Left renal cortex interstitium (tissue), 4 donors: Measurements from ENCODE around the gene TBX4. TPM values are rescaled to one million over a fixed set of nuclear protein-coding genes. Genes with fewer than 3 reads are reported as not detected.
"Not testable (repeated sequence)": the region's sequence is repeated elsewhere in the genome, so short reads cannot be mapped to it uniquely, and the experiment has no call there.

Experiments
- DNase-seq, 4 donors: peaks; one replicate each; pipeline ENCODE4 v3.0.0-alpha.2; 2013; ENCODE audit warnings: low read depth in 4 of 4, low spot score in 2 of 4, missing footprints in 1 of 4
- polyA plus RNA-seq, 4 donors: library from polyadenylated mRNA; unstranded; fragments of 120-200 nt; gene quantifications; one replicate each; pipeline ENCODE4 v1.2.1, GENCODE V29; 2013; ENCODE audit not compliant: insufficient read length in 4 of 4

The TBX4 gene
- polyA plus RNA-seq, 4 donors: 0.23 to 0.26 (median 0.25) TPM

- no peak for DNase-seq
Measured at GRCh38 chr17:61427567-61427966, 24.7 kb upstream of the TBX4 start.

DNA sequence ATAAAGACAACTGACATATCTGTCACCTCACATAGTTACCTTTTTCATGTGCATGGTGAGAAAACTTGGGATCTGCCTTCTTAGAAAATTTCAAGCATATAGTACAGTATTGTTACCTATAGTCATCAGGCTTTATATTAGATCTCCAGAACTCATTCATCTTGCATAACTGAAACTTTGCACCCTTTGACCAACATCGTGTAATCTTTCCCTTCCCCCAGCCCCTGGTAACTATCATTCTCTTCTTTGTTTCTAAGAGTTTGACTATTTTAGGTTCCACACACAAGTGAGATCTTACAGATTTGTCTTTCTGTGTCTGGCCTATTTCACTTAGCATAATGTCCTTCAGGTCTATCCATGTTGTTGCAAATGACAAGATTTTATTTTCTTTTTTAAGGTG lies 22.9 kb upstream of the TBX4 start:
- no peak for DNase-seq

DNA sequence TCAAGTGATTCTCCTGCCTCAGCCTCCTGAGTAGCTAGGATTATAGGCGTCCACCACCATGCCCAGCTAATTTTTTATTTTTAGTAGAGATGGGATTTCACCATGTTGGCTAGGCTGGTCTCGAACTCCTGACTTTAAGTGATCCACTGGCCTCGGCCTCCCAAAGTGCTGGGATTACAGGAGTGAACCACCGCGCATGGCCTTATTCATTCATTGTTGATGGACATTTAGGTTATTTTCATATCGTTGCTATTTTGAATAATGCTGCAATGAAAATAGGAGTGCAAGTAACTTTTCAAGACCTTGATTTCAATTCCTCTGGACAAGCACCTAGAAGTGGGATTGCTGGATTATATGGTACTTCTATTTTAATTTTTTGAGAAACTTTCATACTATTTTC lies 22.4 kb upstream of the TBX4 start:
- DNase-seq: not testable (repeated sequence)

GRCh38 chr17:61431594-61432311 lies 20.5 kb upstream of the TBX4 start:
- DNase-seq: no peak

- no peak for DNase-seq
Measured at GRCh38 chr17:61436273-61436672, 15.9 kb upstream of the TBX4 start.

DNA sequence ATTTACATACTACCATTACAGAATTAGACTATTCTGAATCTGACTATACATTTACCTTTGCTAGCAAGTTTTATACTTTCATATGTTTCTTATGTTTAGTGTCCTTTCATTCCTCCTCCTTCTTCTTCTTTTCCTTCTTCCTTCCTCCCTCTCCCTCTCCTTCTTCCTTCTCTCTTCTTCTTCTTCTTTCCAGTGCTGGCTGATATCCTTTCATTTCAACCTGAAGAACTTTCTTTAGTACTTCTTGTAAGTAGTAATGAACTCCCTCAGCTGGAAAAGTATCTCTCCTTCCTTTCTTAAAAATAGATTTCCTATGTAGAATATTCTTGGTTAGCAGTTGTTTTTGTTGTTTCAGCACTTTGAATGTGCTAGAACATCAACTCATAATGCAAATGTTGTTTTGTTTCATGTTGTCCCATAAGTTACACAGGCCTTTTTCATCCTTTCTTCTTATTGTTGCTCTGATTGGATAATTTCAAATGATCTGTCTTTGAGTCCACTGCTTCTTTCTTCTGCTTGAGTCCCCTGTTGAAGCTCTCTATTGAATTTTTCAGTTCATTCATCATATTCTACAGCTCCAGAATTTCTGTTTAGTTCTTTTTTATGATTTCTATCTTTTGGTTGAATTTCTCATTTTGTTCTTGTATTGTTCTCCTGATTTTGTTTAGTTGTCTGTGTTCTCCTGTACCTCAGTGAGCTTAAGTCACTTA lies 15.1 kb upstream of the TBX4 start:
- DNase-seq: no peak

DNA sequence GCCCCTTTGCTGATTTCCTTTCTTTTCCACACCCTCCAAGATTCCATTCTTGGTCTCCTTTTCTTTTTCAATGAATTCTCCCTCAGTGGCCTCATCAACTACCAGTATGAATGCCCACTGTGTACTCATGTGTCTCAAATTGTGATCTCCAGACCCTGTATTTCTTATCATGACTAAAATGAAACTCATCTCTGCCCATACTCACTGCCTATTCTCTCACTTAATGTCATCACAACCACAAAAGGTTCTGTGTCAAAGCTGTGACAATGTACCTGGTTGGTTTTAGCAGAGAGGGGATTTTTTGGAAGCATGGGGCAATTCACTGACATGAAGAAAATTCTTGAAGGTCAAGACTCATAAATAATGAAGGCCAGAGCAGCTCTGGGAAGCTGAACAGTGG lies 11.5 kb upstream of the TBX4 start:
- no peak for DNase-seq

DNA sequence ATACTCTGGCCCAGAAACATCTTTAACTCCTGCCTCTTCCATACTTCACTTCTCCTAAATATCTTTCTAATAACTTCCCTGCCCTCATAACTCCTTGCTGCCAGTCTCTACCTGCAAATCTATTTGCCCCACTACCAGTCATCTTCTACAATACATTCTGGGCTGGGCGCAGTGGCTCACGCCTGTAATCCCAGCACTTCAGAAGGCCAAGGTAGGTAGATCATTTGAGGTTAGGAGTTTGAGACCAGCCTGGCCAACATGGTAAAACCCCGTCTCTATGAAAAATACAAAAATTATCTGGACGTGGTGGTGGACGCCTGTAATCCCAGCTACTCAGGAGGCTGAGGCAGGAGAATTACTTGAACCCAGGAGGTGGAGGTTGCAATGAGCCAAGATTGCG lies 10.7 kb upstream of the TBX4 start:
- not testable (repeated sequence) for DNase-seq

DNA sequence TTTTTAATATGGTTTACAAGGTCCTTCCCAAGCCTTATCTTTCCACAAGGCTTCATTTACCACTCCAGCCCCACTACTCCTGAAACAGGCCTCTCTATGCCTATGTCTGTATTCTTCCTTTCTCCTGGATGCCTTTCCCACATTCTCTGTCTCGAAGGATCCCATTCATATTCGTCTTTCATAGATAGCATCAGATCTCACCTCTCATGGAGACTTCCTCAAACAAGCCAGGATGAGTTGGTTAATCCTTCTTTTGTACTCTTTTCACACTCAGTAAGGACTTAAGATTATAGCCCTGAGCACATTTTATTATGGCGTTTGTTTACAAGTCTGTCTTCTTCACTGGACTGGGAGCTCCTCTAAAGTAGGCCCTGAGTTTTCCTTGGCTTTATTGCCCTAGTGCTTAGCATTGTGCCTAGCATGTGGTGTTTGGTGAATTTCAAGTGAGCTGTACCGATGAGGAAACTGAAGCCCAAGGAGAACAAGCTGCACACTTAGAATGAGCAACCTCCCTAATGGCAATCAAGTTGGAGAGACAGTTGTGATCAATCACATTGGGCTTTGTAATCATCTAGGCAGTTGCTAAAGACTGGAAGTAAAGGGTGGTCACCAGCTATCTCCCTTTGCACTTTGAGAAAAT lies 10.0 kb upstream of the TBX4 start:
- no peak for DNase-seq

GRCh38 chr17:61442878-61443474 lies 9.2 kb upstream of the TBX4 start:
- DNase-seq: no peak

DNA sequence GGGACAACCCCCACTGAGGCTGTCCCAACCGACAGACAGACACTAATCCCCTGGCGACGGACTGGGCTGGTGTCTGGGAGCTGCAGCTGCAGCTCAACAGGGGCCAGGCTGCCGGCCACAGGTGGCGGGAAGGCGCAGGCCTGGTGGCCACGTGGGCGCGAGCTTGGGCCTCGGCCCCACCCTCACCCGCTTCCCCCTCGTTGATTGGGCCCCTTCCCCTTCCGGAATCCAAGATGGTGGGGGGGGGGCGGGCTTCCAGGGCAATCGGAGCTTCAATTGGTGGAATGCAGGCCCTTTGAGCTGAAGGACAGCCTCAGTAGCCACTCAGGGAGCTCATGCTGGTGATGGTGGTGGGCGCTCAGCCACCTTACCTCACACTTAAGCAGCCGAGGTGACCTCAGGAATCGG lies 8.7 kb upstream of the TBX4 start:
- DNase-seq: no peak

GRCh38 chr17:61444075-61444474 lies 8.1 kb upstream of the TBX4 start:
- DNase-seq: no peak

GRCh38 chr17:61444831-61445230 lies 7.4 kb upstream of the TBX4 start:
- DNase-seq: no peak

GRCh38 chr17:61447358-61447757 lies 4.9 kb upstream of the TBX4 start:
- no peak for DNase-seq

- no peak for DNase-seq
Measured at GRCh38 chr17:61448042-61448441, 4.2 kb upstream of the TBX4 start.

DNA sequence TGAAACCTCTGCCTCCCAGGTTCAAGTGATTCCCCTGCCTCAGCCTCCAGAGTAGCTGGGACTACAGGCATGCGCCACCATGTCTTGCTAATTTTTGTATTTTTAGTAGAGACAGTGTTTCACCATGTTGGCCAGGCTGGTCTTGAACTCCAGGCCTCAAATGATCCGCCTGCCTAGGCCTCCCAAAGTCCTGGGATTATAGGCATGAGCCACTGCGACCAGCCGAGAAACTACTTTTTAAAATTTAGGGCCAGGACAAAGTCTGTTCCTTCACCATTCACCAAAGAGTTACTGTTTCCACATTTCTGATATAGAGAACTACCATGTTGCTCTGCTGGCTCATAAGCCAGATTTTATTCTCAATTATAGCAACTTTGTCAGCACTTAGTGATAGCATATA lies 3.1 kb upstream of the TBX4 start:
- DNase-seq: not testable (repeated sequence)

GRCh38 chr17:61449707-61450640 lies 2.2 kb upstream of the TBX4 start:
- no peak for DNase-seq

DNA sequence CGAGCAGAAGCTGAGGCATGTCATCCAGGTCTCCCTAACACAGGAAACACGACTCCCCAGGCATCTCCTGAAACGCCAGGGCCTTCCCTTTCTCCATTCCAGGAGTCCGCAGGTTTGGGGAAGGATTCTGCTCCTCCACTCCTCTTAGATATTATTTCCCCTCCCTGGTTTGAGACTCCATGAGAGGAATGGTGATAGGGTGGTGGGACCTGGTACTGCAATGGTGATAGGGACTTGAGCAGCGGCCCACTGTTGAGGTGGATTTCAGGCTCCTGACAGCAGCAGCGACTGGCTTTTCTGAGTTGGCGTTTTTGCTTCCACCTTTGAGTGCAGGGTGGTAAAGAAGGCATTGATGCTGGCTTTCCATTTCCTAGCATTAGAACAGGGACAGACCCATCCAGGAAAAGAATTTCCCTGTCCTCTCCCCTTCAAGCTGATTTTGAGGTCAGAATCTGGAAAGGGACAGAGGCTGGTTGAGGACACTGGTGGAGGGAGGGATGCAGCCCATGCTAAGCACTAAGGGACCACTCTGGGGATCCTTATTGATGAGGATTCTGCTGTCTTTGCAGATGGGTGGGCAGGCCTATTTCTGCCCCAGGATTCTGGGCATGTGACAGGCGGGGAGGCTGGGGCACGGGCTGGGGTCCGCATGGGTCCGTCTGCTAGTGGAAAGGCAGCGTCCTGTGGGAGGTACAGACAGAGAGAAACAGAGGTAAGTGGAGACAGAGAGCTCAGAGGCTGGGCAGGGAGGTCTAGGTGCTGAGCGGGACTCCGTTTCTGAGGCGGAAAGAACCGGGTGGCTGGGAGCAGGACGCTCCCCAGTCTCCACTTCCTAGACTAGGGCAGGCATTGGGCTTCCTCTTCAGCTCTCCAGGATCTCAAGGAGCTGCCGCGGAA lies 1.3 kb upstream of the TBX4 start:
- no peak for DNase-seq

- DNase-seq: no peak
Measured at GRCh38 chr17:61451538-61452300, 503 bp upstream of the TBX4 start.
